OCI-LY7 (cell line): ENCODE measurements around the gene KDM8.

Source experiments
- EZH2phosphoT487 ChIP-seq: fragments of 200-600 bp; sonication (generic); IDR thresholded peaks from 2 replicates; pipeline ENCODE4 v1.6.1; 2018; ENCODE audit warnings: low read depth, borderline replicate concordance, mild to moderate bottlenecking, mixed run types, antibody characterized with exemption, low read length, moderate library complexity, mixed read lengths
- TF ChIP-seq, protein P1 (sequence below): fragments of 200-600 bp; sonication (generic); conservative IDR thresholded peaks from 2 replicates; pipeline ENCODE4 v1.5.1; 2014; ENCODE audit warnings: mild to moderate bottlenecking, antibody characterized with exemption, low read length, moderate library complexity, mixed read lengths

DNA sequence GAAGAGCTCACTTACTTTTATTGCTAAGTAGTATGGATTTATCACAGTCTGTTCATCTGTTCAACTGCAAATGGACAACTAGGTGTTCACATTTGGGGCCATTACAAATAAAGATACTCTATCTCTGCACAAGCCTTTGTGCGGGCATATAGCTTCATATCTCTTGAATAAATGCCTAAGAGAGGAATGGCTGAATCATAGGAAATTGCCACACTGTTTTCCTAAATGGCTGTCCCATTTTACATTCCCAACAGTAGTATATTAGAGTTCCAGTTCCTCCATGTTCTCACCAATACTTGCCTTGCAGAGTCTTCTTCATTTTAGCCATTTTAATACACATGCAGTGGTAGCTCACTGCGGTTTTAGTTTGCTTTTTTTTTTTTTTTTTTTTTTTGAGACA lies 44.7 kb downstream of the KDM8 start:
- TF ChIP-seq, protein P1, sequence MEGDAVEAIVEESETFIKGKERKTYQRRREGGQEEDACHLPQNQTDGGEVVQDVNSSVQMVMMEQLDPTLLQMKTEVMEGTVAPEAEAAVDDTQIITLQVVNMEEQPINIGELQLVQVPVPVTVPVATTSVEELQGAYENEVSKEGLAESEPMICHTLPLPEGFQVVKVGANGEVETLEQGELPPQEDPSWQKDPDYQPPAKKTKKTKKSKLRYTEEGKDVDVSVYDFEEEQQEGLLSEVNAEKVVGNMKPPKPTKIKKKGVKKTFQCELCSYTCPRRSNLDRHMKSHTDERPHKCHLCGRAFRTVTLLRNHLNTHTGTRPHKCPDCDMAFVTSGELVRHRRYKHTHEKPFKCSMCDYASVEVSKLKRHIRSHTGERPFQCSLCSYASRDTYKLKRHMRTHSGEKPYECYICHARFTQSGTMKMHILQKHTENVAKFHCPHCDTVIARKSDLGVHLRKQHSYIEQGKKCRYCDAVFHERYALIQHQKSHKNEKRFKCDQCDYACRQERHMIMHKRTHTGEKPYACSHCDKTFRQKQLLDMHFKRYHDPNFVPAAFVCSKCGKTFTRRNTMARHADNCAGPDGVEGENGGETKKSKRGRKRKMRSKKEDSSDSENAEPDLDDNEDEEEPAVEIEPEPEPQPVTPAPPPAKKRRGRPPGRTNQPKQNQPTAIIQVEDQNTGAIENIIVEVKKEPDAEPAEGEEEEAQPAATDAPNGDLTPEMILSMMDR, result no peak
- no peak for TF ChIP-seq EZH2phosphoT487
